GM23338 (cell line): ENCODE data around the gene PLXNB2. TPM values are rescaled to one million over a fixed set of nuclear protein-coding genes. Genes with fewer than 3 reads are reported as not detected.

Source experiments
- ATAC-seq: fragments of 200-7000 bp; cut with Tn5 transposase; 3 replicates; pipeline ENCODE4 v1.9.1; 2020
- DNase-seq: peaks from one replicate; pipeline ENCODE4 v3.0.0-alpha.2; 2015; ENCODE audit warnings: low spot score
- H2AFZ ChIP-seq: fragments of 200-600 bp; sonication (generic); 2 replicates; pipeline ENCODE4 v1.8.0; 2016; ENCODE audit warnings: antibody characterized with exemption, mild to moderate bottlenecking, moderate library complexity
- H3F3A ChIP-seq: fragments of 200-600 bp; sonication (generic); replicated peaks from 2 replicates; pipeline ENCODE4 v1.8.0; 2017; ENCODE audit warnings: antibody characterized with exemption, mixed run types, low read depth
- H3K27ac ChIP-seq: fragments of 200-600 bp; sonication (generic); 2 replicates; pipeline ENCODE4 v1.6.1; 2016; ENCODE audit warnings: low read depth
- H3K27me3 ChIP-seq: fragments of 200-600 bp; sonication (generic); 2 replicates; pipeline ENCODE4 v1.8.0; 2016; ENCODE audit warnings: mild to moderate bottlenecking, mixed run types, moderate library complexity; ENCODE audit not compliant: insufficient read depth
- H3K36me3 ChIP-seq: fragments of 200-600 bp; sonication (generic); 2 replicates; pipeline ENCODE4 v1.8.0; 2016; ENCODE audit warnings: mild to moderate bottlenecking; ENCODE audit not compliant: insufficient read depth
- H3K4me1 ChIP-seq: fragments of 200-600 bp; sonication (generic); 2 replicates; pipeline ENCODE4 v1.8.0; 2016; ENCODE audit warnings: mild to moderate bottlenecking, moderate library complexity; ENCODE audit not compliant: insufficient read depth
- H3K4me2 ChIP-seq: fragments of 200-600 bp; sonication (generic); 2 replicates; pipeline ENCODE4 v1.7.1; 2017; ENCODE audit warnings: mixed run types
- H3K4me3 ChIP-seq: fragments of 200-600 bp; sonication (generic); 2 replicates; pipeline ENCODE4 v1.6.1; 2016; ENCODE audit warnings: mixed run types
- H3K79me2 ChIP-seq: fragments of 200-600 bp; sonication (generic); replicated peaks from 2 replicates; pipeline ENCODE4 v1.8.0; 2017; ENCODE audit warnings: mild to moderate bottlenecking; ENCODE audit not compliant: insufficient read depth
- H3K9me2 ChIP-seq: fragments of 200-600 bp; sonication (generic); 2 replicates; pipeline ENCODE4 v1.8.0; 2017; ENCODE audit not compliant: insufficient read depth
- H4K20me1 ChIP-seq: fragments of 200-600 bp; sonication (generic); replicated peaks from 2 replicates; pipeline ENCODE4 v1.8.0; 2017; ENCODE audit warnings: mild to moderate bottlenecking; ENCODE audit not compliant: insufficient read depth
- H3K27ac Mint-ChIP-seq: 2 replicates; pipeline ENCODE4 v1.8.0; 2020; ENCODE audit warnings: inconsistent platforms, mild to moderate bottlenecking, moderate library complexity, mixed read lengths
- H3K27me3 Mint-ChIP-seq: 3 replicates; pipeline ENCODE4 v1.8.0; 2022; ENCODE audit warnings: low read depth, mild to moderate bottlenecking, moderate library complexity, mixed read lengths, inconsistent platforms; ENCODE audit not compliant: insufficient read depth, poor library complexity
- H3K36me3 Mint-ChIP-seq: 3 replicates; pipeline ENCODE4 v1.8.0; 2021; ENCODE audit warnings: low read depth, mild to moderate bottlenecking, inconsistent platforms, moderate library complexity, mixed read lengths
- H3K4me1 Mint-ChIP-seq: 3 replicates; pipeline ENCODE4 v1.8.0; 2020; ENCODE audit warnings: mild to moderate bottlenecking, inconsistent platforms, mixed read lengths
- H3K4me3 Mint-ChIP-seq: 3 replicates; pipeline ENCODE4 v1.8.0; 2021; ENCODE audit warnings: moderate library complexity, mild to moderate bottlenecking, inconsistent platforms, mixed read lengths
- H3K9me3 Mint-ChIP-seq: 3 replicates; pipeline ENCODE4 v1.8.0; 2020; ENCODE audit warnings: moderate library complexity, mild to moderate bottlenecking, inconsistent platforms, mixed read lengths
- EZH2 ChIP-seq: fragments of 200-600 bp; sonication (generic); IDR thresholded peaks from one replicate; pipeline ENCODE4 v1.8.0; 2017; ENCODE audit warnings: antibody characterized with exemption, mild to moderate bottlenecking, low read depth; ENCODE audit not compliant: unreplicated experiment
- POLR2AphosphoS5 ChIP-seq: IDR thresholded peaks from 2 replicates; pipeline ENCODE4 v1.6.1; 2016; ENCODE audit warnings: antibody characterized with exemption, low read depth
- STAT1 ChIP-seq: IDR thresholded peaks from one replicate; pipeline ENCODE4 v1.6.1; 2016; ENCODE audit warnings: antibody characterized with exemption; ENCODE audit not compliant: unreplicated experiment
- ZNF331 ChIP-seq: fragments of 250-450 bp; sonication (Bioruptor Pico); IDR thresholded peaks from 2 replicates; pipeline ENCODE4 v1.5.0; 2020; ENCODE audit warnings: low read depth, mild to moderate bottlenecking, moderate library complexity
- polyA plus RNA-seq: library from polyadenylated mRNA; unstranded; fragments of >200 nt; fragmentation: Nextera tagmentation; extraction: Ambion mirVana; gene quantifications from 2 replicates; pipeline ENCODE4 v1.2.1, GENCODE V29; 2016
- total RNA-seq: library from RNA; depleted of rRNA; stranded (reverse); fragments of >200 nt; shearing (Covaris generic); gene quantifications from 2 replicates; pipeline ENCODE4 v1.2.3, GENCODE V29; 2014
- TF ChIP-seq, protein P1 (sequence below): fragments of 250-450 bp; sonication (Bioruptor Pico); IDR thresholded peaks from 2 replicates; pipeline ENCODE4 v1.5.0; 2020; ENCODE audit warnings: mild to moderate bottlenecking, moderate library complexity
- TF ChIP-seq, protein P2 (sequence below), 2 experiments: fragments of 200-600 bp in 1 of 2; sonication (generic) in 1 of 2; conservative IDR thresholded peaks; 2 replicates each; pipeline versions ENCODE4 v1.5.1 to v1.6.1; 2016 to 2017; ENCODE audit warnings: antibody characterized with exemption in 2 of 2, low read depth in 2 of 2, mild to moderate bottlenecking in 2 of 2, moderate library complexity in 1 of 2

The PLXNB2 gene
- total and polyA plus RNA-seq, 2 experiments from 2014 or later, result 29.1 to 66.3 TPM

DNA sequence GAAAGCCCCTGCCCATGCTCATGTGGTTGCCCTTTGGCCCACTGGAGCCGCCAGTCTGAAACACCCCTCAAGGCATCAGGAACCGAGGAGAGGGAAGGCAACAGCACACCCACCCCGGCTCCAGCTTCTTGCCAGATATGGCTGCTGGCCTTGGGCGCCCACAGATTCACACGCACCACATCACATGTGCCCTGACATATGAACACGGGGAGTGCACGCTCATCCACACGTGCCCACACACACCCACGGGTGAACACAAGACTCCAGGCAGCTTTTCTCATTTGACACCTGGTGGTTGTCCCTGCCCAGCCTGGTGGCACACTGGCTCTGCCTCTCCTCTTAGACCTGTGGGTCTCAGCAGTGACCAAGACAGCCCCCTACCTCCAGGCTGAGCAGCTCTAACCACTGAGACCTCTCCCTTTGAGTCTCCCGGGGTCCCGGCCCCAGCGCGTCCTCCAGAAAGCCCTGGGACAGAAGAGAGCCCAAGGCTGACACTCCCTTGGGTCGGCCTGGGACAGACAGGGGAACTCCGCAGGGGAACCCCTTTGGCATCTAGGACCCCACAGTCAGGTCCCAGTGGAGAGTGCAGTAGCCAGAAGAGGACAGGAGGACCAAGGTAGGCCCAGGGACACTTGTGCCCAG, 43.2 kb downstream of the PLXNB2 start:
- Histone ChIP-seq H3K27me3 (peaks cover 55% of the 10 kb centered on the region), H3K9me2 (no peaks in the 10 kb centered on the region), H3K4me3 (no peak overlapping the region), H2AFZ (no peak overlapping the region), H3F3A (no peaks in the 10 kb centered on the region), H4K20me1 (no peaks in the 10 kb centered on the region; the same call in 1 of the 2 replicates), H3K27ac (no peak overlapping the region), H3K4me1 (peaks cover 8% of the 10 kb centered on the region), H3K79me2 (no peaks in the 10 kb centered on the region), H3K4me2 (no peak overlapping the region), H3K36me3 (no peaks in the 10 kb centered on the region)
- no peak overlapping the region for H3K4me3 Mint-ChIP-seq
- H3K9me3 Mint-ChIP-seq, result no peaks in the 10 kb centered on the region
- H3K36me3 Mint-ChIP-seq, result no peaks in the 10 kb centered on the region
- DNase-seq (no peak), ATAC-seq (no peak)
- TF ChIP-seq POLR2AphosphoS5 (no peak), ZNF331 (CRISPR knock-in tag) (no peak), STAT1 (no peak), EZH2 (no peak)
- TF ChIP-seq, protein P1, sequence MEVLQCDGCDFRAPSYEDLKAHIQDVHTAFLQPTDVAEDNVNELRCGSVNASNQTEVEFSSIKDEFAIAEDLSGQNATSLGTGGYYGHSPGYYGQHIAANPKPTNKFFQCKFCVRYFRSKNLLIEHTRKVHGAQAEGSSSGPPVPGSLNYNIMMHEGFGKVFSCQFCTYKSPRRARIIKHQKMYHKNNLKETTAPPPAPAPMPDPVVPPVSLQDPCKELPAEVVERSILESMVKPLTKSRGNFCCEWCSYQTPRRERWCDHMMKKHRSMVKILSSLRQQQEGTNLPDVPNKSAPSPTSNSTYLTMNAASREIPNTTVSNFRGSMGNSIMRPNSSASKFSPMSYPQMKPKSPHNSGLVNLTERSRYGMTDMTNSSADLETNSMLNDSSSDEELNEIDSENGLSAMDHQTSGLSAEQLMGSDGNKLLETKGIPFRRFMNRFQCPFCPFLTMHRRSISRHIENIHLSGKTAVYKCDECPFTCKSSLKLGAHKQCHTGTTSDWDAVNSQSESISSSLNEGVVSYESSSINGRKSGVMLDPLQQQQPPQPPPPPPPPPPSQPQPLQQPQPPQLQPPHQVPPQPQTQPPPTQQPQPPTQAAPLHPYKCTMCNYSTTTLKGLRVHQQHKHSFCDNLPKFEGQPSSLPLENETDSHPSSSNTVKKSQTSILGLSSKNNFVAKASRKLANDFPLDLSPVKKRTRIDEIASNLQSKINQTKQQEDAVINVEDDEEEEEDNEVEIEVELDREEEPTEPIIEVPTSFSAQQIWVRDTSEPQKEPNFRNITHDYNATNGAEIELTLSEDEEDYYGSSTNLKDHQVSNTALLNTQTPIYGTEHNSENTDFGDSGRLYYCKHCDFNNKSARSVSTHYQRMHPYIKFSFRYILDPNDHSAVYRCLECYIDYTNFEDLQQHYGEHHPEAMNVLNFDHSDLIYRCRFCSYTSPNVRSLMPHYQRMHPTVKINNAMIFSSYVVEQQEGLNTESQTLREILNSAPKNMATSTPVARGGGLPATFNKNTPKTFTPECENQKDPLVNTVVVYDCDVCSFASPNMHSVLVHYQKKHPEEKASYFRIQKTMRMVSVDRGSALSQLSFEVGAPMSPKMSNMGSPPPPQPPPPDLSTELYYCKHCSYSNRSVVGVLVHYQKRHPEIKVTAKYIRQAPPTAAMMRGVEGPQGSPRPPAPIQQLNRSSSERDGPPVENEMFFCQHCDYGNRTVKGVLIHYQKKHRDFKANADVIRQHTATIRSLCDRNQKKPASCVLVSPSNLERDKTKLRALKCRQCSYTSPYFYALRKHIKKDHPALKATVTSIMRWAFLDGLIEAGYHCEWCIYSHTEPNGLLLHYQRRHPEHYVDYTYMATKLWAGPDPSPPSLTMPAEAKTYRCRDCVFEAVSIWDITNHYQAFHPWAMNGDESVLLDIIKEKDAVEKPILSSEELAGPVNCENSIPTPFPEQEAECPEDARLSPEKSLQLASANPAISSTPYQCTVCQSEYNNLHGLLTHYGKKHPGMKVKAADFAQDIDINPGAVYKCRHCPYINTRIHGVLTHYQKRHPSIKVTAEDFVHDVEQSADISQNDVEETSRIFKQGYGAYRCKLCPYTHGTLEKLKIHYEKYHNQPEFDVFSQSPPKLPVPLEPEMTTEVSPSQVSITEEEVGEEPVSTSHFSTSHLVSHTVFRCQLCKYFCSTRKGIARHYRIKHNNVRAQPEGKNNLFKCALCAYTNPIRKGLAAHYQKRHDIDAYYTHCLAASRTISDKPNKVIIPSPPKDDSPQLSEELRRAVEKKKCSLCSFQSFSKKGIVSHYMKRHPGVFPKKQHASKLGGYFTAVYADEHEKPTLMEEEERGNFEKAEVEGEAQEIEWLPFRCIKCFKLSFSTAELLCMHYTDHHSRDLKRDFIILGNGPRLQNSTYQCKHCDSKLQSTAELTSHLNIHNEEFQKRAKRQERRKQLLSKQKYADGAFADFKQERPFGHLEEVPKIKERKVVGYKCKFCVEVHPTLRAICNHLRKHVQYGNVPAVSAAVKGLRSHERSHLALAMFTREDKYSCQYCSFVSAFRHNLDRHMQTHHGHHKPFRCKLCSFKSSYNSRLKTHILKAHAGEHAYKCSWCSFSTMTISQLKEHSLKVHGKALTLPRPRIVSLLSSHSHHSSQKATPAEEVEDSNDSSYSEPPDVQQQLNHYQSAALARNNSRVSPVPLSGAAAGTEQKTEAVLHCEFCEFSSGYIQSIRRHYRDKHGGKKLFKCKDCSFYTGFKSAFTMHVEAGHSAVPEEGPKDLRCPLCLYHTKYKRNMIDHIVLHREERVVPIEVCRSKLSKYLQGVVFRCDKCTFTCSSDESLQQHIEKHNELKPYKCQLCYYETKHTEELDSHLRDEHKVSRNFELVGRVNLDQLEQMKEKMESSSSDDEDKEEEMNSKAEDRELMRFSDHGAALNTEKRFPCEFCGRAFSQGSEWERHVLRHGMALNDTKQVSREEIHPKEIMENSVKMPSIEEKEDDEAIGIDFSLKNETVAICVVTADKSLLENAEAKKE (CRISPR knock-in tag), result no peak
- TF ChIP-seq, protein P2, sequence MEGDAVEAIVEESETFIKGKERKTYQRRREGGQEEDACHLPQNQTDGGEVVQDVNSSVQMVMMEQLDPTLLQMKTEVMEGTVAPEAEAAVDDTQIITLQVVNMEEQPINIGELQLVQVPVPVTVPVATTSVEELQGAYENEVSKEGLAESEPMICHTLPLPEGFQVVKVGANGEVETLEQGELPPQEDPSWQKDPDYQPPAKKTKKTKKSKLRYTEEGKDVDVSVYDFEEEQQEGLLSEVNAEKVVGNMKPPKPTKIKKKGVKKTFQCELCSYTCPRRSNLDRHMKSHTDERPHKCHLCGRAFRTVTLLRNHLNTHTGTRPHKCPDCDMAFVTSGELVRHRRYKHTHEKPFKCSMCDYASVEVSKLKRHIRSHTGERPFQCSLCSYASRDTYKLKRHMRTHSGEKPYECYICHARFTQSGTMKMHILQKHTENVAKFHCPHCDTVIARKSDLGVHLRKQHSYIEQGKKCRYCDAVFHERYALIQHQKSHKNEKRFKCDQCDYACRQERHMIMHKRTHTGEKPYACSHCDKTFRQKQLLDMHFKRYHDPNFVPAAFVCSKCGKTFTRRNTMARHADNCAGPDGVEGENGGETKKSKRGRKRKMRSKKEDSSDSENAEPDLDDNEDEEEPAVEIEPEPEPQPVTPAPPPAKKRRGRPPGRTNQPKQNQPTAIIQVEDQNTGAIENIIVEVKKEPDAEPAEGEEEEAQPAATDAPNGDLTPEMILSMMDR (conservative IDR thresholded peaks at IDR 0.05; ENCODE audit: low read depth in 2 of 2), result no peak
- H3K27me3 Mint-ChIP-seq, result peaks cover 45% of the 10 kb centered on the region
- H3K27ac Mint-ChIP-seq, result no peak overlapping the region
- H3K4me1 Mint-ChIP-seq, result peaks cover 8% of the 10 kb centered on the region; the same call in 2 of the 3 replicates
